Kidney epithelial cell (primary cell): ENCODE measurements around the gene CLIC3. TPM values are rescaled to one million over a fixed set of nuclear protein-coding genes. Genes with fewer than 3 reads are reported as not detected.
A peak's percentile ranks its signal among the peaks of the same experiment; 100 is the strongest.

ENCODE experiments used
- DNase-seq: peaks from one replicate; pipeline ENCODE4 v3.0.0-alpha.2; 2010; ENCODE audit warnings: low read depth
- H3K27me3 ChIP-seq: 2 replicates; pipeline ENCODE4 v1.6.0; 2011; ENCODE audit warnings: low read length; ENCODE audit not compliant: control insufficient read depth, insufficient read depth
- H3K36me3 ChIP-seq: 2 replicates; pipeline ENCODE4 v1.5.1; 2011; ENCODE audit warnings: low read length; ENCODE audit not compliant: control insufficient read depth, insufficient read depth
- H3K4me3 ChIP-seq: 2 replicates; pipeline ENCODE4 v1.5.1; 2011; ENCODE audit warnings: low read depth, mild to moderate bottlenecking, control low read depth, low read length
- total RNA-seq: library from RNA; depleted of rRNA; stranded (reverse); fragments of >200 nt; gene quantifications from 2 replicates; pipeline ENCODE4 v1.2.3, GENCODE V29; 2015
- TF ChIP-seq, protein P1 (sequence below): IDR thresholded peaks from 2 replicates; pipeline ENCODE4 v1.5.1; 2011; ENCODE audit warnings: mild to moderate bottlenecking, moderate library complexity, low read length, control low read depth, inconsistent platforms; ENCODE audit not compliant: insufficient read depth, poor library complexity, severe bottlenecking

The CLIC3 gene
- total RNA-seq, 1 donor from 2014 or later = not detected

DNA sequence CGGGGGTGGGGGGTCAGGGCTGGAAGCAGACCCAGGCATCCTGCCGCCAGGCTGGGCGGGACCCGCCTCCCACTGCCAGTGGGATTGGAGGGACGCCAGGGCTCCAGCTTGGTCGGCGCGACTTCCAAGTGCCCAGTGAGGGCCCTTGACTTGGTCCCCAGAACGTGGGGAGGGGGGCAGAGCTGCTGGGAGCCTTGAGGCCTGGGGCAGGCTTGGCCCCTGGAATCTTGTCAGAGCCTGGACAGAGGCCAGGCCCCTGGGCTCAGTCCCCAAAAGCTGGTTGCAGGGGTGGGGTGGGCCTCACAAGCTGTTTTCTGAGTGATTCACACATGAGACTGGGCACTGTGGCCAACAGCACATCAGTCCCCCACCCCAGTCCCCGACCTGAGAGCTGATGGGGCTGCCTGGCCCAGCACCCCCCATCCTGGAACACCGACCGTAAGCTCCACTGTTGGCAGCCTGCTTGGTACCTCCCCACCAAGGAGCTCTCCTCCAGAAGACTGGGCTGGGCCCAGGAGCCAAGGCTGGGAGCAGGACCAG, 526 bp downstream of the CLIC3 start:
- Histone ChIP-seq H3K36me3 (no peaks in the 10 kb centered on the region), H3K4me3 (no peak overlapping the region), H3K27me3 (no peaks in the 10 kb centered on the region)
- TF ChIP-seq, protein P1, sequence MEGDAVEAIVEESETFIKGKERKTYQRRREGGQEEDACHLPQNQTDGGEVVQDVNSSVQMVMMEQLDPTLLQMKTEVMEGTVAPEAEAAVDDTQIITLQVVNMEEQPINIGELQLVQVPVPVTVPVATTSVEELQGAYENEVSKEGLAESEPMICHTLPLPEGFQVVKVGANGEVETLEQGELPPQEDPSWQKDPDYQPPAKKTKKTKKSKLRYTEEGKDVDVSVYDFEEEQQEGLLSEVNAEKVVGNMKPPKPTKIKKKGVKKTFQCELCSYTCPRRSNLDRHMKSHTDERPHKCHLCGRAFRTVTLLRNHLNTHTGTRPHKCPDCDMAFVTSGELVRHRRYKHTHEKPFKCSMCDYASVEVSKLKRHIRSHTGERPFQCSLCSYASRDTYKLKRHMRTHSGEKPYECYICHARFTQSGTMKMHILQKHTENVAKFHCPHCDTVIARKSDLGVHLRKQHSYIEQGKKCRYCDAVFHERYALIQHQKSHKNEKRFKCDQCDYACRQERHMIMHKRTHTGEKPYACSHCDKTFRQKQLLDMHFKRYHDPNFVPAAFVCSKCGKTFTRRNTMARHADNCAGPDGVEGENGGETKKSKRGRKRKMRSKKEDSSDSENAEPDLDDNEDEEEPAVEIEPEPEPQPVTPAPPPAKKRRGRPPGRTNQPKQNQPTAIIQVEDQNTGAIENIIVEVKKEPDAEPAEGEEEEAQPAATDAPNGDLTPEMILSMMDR = no peak
- no peak for DNase-seq

DNA sequence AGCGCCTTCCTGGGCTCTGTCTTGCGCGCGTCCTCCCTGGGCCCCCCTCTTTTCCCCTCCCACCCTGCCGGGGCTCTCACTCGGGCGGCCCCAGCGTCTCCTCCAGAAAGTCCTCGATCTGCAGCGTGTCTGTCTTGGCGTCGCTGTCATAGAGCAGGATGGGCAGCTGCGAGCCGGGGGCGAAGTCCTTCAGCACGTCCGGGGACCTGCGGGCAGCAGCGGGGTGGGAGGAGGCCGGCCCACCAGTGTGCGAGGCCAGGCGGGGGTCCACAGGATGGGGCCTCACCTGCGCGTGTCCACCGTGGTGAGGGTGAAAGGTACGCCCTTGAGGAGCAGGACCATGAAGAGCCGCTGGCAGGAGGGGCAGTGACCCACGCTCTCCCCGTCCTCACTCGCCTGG, 1.0 kb downstream of the CLIC3 start:
- TF ChIP-seq, protein P1 = no peak
- no peak overlapping the region for H3K4me3 ChIP-seq

DNA sequence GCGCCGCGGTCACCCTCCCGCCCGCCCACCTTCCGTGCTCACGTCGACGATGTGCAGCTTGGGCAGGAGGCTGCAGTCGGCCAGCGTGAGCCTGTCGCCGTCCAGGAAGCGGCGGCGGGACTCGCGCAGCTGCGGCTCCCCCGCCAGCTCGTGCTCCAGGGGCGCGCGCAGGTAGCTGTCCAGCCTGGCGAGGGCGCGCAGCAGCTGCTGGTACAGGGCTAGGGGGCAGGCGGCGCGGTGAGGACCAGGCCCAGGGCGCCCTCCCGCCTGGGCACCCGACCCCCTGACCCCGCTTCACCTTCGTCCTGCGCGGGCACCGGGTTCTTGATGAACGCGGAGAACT, 1.5 kb downstream of the CLIC3 start:
- DNase-seq = no peak
- Histone ChIP-seq H3K36me3 (no peaks in the 10 kb centered on the region), H3K27me3 (no peaks in the 10 kb centered on the region), H3K4me3 (no peak overlapping the region)
- TF ChIP-seq, protein P1 = no peak

More for the DNA sequence above, 1.0 kb downstream of the CLIC3 start:
- no peak for DNase-seq
- H3K36me3 ChIP-seq = no peaks in the 10 kb centered on the region
- no peaks in the 10 kb centered on the region for H3K27me3 ChIP-seq

DNA sequence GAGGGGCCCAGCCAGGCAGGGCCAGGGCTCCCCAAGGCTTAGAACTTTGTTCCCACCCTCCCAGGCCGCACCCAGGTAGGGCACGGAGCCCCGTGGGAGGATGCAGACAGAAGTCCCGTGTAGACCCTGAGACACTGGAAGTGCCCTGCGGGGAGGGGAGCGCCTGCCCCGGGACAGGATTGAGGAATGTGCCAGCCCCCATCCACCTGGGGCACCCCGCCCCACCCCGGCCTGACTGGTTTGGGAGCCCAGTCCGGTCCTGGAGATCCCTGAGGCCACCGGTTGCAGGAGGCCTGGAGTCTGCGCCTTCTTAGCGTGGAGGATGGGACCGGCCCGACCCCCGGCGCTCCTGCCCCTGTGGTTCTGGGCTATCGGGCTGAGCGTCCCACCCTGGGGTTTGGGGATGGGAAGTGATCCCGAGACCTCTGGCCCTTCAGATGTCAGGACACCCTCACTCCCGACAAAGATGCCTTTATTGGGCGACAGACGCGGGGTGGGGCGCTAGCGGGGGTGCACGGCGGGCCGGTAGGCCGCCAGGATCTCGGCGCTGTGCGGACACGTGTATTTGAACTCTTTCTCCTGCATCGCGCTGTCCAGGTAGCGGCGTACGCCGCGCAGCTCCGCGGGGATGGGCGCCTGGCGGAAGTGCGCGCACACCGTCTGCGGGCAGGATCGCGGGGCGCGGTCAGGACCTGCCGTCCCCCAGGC, 2.0 kb downstream of the CLIC3 start:
- TF ChIP-seq, protein P1 = no peak
- H3K4me3 ChIP-seq = no peak overlapping the region

DNA sequence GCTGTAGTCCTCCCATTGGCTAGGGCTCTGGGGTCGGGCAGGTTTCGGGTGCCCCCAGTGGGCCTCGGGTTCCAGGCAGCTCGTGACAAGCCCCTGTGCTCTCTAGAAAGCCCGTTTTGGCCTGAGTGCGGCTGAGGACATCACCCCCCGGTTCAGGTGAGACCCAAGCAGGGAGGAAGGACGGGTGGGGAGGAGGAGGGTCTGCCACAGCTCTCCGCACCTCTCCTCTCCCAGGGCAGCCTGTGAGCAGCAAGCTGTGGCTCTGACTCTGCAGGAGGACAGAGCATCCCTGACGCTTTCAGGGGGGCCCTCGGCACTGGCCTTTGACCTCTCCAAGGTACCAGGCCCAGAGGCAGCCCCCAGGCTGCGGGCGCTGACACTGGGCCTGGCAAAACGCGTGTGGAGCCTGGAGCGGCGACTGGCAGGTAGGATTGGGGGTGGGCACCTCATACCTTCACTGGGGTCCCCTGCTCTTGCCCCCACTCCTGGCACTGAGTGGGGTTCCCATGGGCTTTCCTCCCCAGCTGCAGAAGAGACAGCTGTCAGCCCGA, 3.5 kb downstream of the CLIC3 start:
- no peak for DNase-seq
- no peaks in the 10 kb centered on the region for H3K36me3 ChIP-seq
- no peaks in the 10 kb centered on the region for H3K27me3 ChIP-seq
- H3K4me3 ChIP-seq = peak overlapping the region; percentile 72
- TF ChIP-seq, protein P1 = no peak

More for the DNA sequence above, 2.0 kb downstream of the CLIC3 start:
- H3K36me3 ChIP-seq = no peaks in the 10 kb centered on the region
- no peak for DNase-seq
- H3K27me3 ChIP-seq = no peaks in the 10 kb centered on the region
